ENCODE data around the gene SRP9.

The SRP9 gene

GRCh38 chr1:225777583-225778336 is at the start of gene SRP9:
SRP9 (plus strand) TSS chr1:225777826; CDS start chr1:225777941, 115 bp downstream.
- DNase-seq = peak; percentile 95 to 99 (median 98)

GRCh38 chr1:225731491-225731890 is 46.1 kb upstream of the SRP9 start:
- DNase-seq = no peak

- no peak for DNase-seq
Observed at GRCh38 chr1:225733254-225733653, 44.4 kb upstream of the SRP9 start.

- DNase-seq = no peak
Observed at GRCh38 chr1:225735252-225736149, 42.1 kb upstream of the SRP9 start.

- no peak for DNase-seq
Observed at GRCh38 chr1:225736437-225737098, 41.1 kb upstream of the SRP9 start.

GRCh38 chr1:225737161-225737560 is 40.5 kb upstream of the SRP9 start:
- DNase-seq = no peak

- DNase-seq = no peak
Observed at GRCh38 chr1:225737866-225738265, 39.8 kb upstream of the SRP9 start.

GRCh38 chr1:225738763-225739162 is 38.9 kb upstream of the SRP9 start:
- DNase-seq = no peak

- DNase-seq = no peak
Observed at GRCh38 chr1:225739542-225740107, 38.0 kb upstream of the SRP9 start.

GRCh38 chr1:225744745-225745144 is 32.9 kb upstream of the SRP9 start:
- DNase-seq = no peak

- no peak for DNase-seq
Observed at GRCh38 chr1:225745273-225745672, 32.4 kb upstream of the SRP9 start.

- DNase-seq = no peak
Observed at GRCh38 chr1:225746361-225747179, 31.1 kb upstream of the SRP9 start.

- DNase-seq = no peak
Observed at GRCh38 chr1:225747566-225747965, 30.1 kb upstream of the SRP9 start.

- no peak for DNase-seq
Observed at GRCh38 chr1:225748529-225748928, 29.1 kb upstream of the SRP9 start.

GRCh38 chr1:225749706-225750105 is 27.9 kb upstream of the SRP9 start:
- no peak for DNase-seq

GRCh38 chr1:225750420-225750819 is 27.2 kb upstream of the SRP9 start:
- DNase-seq = no peak

GRCh38 chr1:225750875-225751824 is 26.5 kb upstream of the SRP9 start:
- DNase-seq = no peak

- no peak for DNase-seq
Observed at GRCh38 chr1:225752245-225752644, 25.4 kb upstream of the SRP9 start.

GRCh38 chr1:225754940-225755641 is 22.5 kb upstream of the SRP9 start:
- no peak for DNase-seq

GRCh38 chr1:225755671-225756319 is 21.8 kb upstream of the SRP9 start:
- no peak for DNase-seq
